GM10266 (cell line): ENCODE data around the gene WFDC5.

Source experiments
- DNase-seq: peaks from one replicate; pipeline ENCODE4 v3.0.0; 2012; ENCODE audit errors: extremely low spot score
- CTCF ChIP-seq: IDR thresholded peaks from 2 replicates; pipeline ENCODE4 v1.5.1; 2012; ENCODE audit warnings: mild to moderate bottlenecking, low read depth; ENCODE audit not compliant: control insufficient read depth, insufficient read depth; ENCODE audit errors: missing control alignments

The WFDC5 gene

GRCh38 chr20:45115386-45115774 lies 406 bp upstream of the WFDC5 start:
- TF ChIP-seq CTCF: no peak
- DNase-seq: no peak

GRCh38 chr20:45113865-45114264 lies 1.1 kb downstream of the WFDC5 start:
- DNase-seq: no peak
- no peak for TF ChIP-seq CTCF

GRCh38 chr20:45112754-45113153 lies 2.2 kb downstream of the WFDC5 start:
- no peak for DNase-seq
- no peak for TF ChIP-seq CTCF

- TF ChIP-seq CTCF: peak; percentile 55
- DNase-seq: peak; percentile 41
Observed at GRCh38 chr20:45111799-45112471, 3.0 kb downstream of the WFDC5 start.

- no peak for TF ChIP-seq CTCF
Observed at GRCh38 chr20:45111285-45111684, 3.7 kb downstream of the WFDC5 start.

GRCh38 chr20:45110301-45110700 lies 4.7 kb downstream of the WFDC5 start:
- TF ChIP-seq CTCF: no peak
- DNase-seq: peak; percentile 2

More at GRCh38 chr20:45111285-45111684, 3.7 kb downstream of the WFDC5 start:
- no peak for DNase-seq

GRCh38 chr20:45109634-45110033 lies 5.3 kb downstream of the WFDC5 start:
- DNase-seq: peak; percentile 4
- TF ChIP-seq CTCF: no peak
